Measurements from ENCODE around the gene PRDX2.

PRDX2 gene

GRCh38 chr19:12792051-12792852 lies 9.3 kb downstream of the PRDX2 start:
- DNase-seq: peak; percentile 90

- DNase-seq: peak; percentile 98
Observed at GRCh38 chr19:12791345-12792050, 10.1 kb downstream of the PRDX2 start, which contains the start of gene JUNB. TSS of gene JUNB (plus strand) at chr19:12791486. CDS start at chr19:12791772, 286 bp downstream.

GRCh38 chr19:12790628-12791344 lies 10.8 kb downstream of the PRDX2 start:
- DNase-seq: peak; percentile 69

GRCh38 chr19:12789904-12790619 lies 11.5 kb downstream of the PRDX2 start:
- peak; percentile 96 for DNase-seq

DNA sequence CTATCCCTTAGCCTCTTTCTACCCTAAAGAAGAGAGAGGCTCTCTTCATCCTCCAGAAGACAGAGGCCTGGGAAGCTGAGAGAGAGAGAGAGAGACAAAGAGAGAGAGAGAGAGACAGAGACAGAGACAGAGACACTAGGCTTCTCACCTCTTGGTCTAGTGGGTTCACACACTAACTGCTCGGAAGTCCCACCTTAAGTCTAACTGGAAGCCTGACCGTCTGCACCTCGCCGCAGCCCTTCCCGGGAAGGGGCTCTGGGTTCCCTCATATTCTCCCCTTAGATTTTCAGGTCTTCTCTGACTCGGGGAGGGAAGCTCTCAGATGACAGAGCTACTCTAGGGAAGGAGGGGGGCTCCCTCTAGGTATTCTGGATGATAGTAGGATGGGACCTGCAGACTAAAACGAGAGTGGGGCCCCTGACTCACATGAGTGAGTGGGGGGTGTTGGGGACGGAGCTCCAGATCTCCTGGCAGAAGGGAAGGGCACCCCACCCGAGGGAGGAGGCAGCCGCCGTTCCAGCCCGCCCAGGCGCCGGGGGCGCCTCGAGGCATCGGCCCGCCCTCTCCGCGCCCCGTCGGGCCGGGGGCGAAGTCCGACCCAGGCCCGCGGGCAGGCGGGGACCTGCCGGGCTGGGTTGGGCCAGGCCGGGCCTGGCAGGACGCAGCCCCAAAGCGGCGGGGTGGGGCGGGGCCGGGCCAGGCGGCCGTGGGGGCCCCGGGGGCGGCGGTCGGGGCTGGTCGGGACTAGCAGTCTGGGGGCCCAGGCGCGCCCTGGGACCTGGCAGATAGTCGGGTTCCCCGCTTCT lies 12.3 kb downstream of the PRDX2 start:
- DNase-seq: no peak

DNA sequence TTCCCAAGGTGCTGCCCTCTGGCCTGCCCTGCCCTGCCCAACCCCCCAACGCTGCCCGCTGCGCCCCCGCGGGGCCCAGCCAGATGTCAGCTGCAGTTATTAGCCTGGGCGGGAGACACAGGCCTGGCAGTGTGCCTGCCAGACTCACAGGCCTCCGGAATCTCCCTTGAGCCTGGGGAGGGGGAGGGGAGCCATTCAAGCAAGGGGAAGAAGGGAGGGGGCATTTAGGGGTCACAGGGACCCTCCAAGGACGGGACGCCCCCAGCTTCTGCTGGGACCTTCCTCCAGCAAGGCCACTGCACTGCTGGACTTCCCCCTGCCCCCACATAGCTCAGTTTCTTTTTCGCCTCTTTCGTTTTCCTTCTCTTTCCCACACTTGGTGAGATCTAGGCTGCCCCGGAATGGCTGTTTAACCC lies 12.9 kb downstream of the PRDX2 start:
- DNase-seq: peak; percentile 73

DNA sequence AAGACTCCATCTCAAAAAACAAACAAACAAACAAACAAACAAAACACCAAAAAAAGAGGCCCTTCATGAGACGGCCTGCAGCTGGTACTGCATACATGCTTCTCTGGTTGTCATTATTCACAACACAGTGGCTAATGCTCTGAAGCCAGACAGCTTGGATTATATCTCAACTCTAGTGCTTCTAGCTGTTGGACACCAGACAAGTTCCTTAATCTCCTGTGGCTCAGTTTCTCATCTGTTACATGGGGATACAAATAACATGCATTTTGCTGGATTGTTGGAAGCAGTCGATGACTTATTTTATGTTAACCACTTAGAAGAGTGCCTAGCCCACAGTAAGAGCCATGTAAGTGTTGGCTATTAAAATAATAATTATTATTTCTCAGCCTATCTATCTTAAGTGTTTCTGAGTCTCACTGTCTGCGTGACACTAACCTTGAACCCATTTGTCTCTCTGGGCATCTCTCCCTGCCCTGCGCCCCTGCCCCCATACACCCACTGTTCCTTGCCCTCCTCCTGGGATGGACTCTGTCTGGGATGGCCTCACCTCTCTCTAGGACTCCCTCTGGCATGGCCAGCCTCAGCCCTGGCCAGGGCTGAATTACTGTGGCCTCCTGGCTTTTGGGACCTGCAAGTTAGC lies 13.4 kb downstream of the PRDX2 start:
- no peak for DNase-seq

DNA sequence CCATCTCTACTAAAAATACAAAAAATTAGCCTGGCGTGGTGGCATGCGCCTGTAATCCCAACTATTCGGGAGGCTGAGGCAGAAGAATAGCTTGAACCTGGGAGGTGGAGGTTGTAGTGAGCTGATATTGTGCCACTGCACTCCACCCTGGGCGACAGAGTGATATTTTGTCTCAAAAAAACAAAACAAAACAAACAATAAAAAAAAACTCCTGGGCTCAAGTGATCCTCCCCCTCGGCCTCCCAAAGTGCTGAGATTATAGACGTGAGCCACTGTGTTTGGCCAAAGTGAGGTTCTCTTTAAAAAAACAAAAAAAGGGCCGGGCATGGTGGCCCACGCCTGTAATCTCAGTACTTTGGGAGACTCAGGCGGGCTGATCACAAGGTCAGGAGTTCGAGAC lies 14.1 kb downstream of the PRDX2 start:
- no peak for DNase-seq

DNA sequence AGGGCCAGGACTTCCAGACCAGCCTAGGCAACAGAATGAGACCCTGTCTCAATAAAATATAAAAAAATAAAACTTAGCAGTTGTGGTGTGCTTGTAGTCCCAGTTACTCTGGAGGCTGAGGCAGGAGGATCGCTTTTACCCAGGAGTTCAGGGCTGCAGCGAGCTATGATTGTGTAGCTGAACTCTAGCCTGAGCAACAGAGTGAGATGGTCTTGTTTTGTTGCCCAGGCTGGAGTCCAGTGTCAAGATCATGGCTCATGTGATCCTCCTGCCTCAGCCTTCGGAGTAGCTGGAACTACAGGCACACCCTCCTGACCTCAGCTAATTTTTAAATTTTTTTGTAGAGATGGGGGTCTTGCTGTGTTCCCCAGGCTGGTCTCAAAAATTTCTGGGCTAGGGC lies 14.6 kb downstream of the PRDX2 start:
- no peak for DNase-seq

GRCh38 chr19:12786141-12786870 lies 15.3 kb downstream of the PRDX2 start:
- peak; percentile 65 for DNase-seq

DNA sequence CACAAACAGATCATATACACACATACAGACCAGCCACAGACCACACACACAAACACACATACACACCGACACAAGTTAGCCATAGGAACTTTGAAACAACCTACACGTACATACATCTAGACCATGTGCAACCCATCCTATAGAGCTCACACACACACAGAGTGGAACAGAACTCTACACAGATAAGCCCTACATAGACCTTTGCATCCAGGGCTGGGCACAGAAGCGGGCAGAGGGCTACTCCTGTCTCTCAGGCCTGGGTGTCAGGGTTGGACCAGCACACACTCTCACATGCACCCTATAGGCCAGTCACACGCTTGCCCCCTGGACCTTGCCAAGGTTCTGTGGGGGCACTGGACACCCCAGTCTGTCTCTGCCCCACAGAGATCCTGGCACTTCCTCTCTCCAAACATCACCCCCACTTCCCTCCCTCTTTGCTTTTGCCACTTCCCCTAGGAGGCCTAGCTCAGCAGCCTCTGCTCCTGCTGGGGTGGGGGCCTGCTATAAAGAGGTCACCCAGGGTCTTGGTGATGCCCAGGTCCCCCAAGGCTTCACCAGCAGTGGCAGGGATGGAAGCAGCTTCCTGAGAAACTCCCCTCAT lies 16.1 kb downstream of the PRDX2 start:
- no peak for DNase-seq

- peak; percentile 67 for DNase-seq
Observed at GRCh38 chr19:12784871-12785430, 16.6 kb downstream of the PRDX2 start.

DNA sequence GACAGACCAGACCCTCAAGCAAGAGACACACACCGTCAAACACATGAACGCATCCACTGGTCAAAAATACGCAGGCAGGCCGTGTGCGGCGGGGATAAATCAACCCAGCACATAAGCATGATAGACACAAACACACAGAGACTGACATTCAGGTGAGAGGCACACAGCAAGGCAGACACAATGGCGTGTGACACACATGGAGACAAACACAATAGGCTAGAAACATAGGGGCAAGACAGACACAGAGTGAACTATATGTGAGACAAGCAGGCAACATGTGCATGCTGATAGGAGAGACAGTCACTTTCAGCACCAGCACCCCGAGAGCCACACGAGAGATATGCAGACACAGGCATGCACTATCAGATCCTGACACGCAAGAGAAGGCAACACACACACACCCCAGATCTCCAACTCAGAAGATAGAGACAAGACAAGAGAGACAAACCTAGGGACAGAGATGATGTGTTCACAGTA lies 17.2 kb downstream of the PRDX2 start:
- no peak for DNase-seq

DNA sequence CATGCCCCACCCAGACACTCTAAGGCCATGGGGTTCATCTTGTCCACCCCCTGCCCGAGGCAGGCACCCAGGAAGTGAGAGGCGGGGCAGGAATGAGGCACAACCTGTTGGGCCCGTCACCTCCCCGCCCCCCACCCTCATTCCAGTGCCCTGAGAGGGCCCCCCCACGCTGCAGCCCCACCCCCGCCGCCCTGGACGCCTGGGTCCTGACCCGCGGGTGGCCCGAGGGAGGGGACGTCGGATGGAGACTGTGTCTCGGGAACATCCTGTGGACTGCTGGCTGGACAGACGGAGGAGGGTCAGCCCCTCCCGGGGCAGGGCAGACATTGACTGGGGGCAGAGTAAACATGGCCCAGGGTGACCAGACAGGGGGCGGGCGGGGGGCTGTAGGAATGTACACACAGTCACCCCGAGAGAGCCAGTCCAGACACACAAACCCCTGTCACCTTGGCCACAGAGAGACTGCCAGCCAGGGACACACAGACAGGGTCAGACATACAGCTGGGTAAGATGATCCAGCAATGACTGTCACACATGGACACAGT lies 17.7 kb downstream of the PRDX2 start:
- DNase-seq: peak; percentile 62

DNA sequence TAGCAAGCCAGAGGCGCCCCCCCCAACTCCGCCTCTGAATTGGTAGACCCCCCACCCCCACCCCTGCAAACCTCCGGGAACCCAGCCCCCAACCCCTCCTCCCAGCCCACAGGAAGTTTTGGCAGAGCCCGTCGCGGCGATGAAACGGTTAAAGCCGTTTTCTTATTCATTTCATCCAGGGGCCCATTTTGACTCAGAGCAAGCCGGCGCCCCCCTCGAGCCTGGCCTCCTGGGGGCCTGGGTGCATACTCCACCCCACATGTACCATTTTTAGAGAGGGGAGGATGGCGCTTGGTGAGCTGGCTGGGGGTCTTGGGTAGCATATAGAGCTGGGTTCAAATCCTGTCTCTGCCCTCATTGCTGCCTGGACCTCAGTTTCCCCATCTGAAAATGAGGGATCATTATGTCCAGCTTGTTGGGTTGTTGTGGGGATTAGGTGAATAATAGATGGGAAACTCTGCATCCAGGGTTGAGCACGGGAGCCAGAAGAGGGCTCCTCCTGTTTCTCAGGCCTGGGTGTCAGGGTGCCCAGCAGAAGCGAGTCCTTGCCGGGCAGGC lies 18.2 kb downstream of the PRDX2 start:
- peak; percentile 83 for DNase-seq

GRCh38 chr19:12782424-12783290 lies 18.9 kb downstream of the PRDX2 start:
- peak; percentile 96 for DNase-seq

GRCh38 chr19:12782174-12782423 lies 19.5 kb downstream of the PRDX2 start:
- DNase-seq: no peak

Measured in activated CD8-positive, alpha-beta memory T cell treated with anti-CD3 and anti-CD28 coated beads for 24 hours (primary cell).